Esophagus muscularis mucosa (tissue), 4 donors: ENCODE measurements around the gene URM1. TPM values are rescaled to one million over a fixed set of nuclear protein-coding genes. Genes with fewer than 3 reads are reported as not detected.
A peak's percentile ranks its signal among the peaks of the same experiment; 100 is the strongest.

ENCODE experiments used
- DNase-seq: peaks from one replicate; pipeline ENCODE4 v3.0.0-alpha.2; 2017; ENCODE audit errors: extremely low spot score
- H3K27ac ChIP-seq, 4 donors: fragments of 200-600 bp; sonication (generic); replicated peaks in 1 of 4; 1 replicate in 3 of 4; 2 replicates in 1 of 4; pipeline ENCODE4 v1.5.1; 2016 to 2019; ENCODE audit warnings: mild to moderate bottlenecking in 1 of 4
- H3K27me3 ChIP-seq, 4 donors: fragments of 200-600 bp; sonication (generic); one replicate each; pipeline versions ENCODE4 v1.5.1 to v1.6.0; 2016 to 2019
- H3K36me3 ChIP-seq, 4 donors: fragments of 200-600 bp; sonication (generic); one replicate each; pipeline ENCODE4 v1.5.1; 2016 to 2019
- H3K4me1 ChIP-seq, 4 donors: fragments of 200-600 bp; sonication (generic); one replicate each; pipeline ENCODE4 v1.5.1; 2016 to 2019
- H3K4me3 ChIP-seq, 4 donors: fragments of 200-600 bp; sonication (generic); 1 replicate in 2 of 4; 2 replicates in 2 of 4; pipeline ENCODE4 v1.5.1; 2016 to 2019; ENCODE audit warnings: mild to moderate bottlenecking in 4 of 4, moderate library complexity in 1 of 4
- H3K9me3 ChIP-seq, 4 donors: fragments of 200-600 bp; sonication (generic); 1 replicate in 3 of 4; 2 replicates in 1 of 4; pipeline ENCODE4 v1.5.1; 2016 to 2019
- EP300 ChIP-seq: sonication (generic); formaldehyde crosslinking; IDR thresholded peaks from one replicate; pipeline ENCODE4 v1.6.1; 2017; ENCODE audit warnings: antibody characterized with exemption
- POLR2A ChIP-seq: fragments of 450-650 bp; IDR thresholded peaks from one replicate; pipeline ENCODE4 v1.6.1; 2017; ENCODE audit warnings: antibody characterized with exemption, moderate library complexity, mild to moderate bottlenecking, low read depth
- POLR2AphosphoS5 ChIP-seq, 2 donors: sonication (generic); formaldehyde crosslinking; IDR thresholded peaks; one replicate each; pipeline ENCODE4 v1.6.1; 2017; ENCODE audit warnings: antibody characterized with exemption in 2 of 2
- WGBS: methylation state at CpG from one replicate; pipeline ENCODE4 v1.1.5; 2018; 5-methylcytosine and 5-hydroxymethylcytosine counted together
- intact Hi-C: fragments of 100-400 bp; cut with DNase I; formaldehyde crosslinking; loops from one replicate; pipeline ENCODE4 v1.15.1; 2023
- total RNA-seq, 4 donors: library from RNA; depleted of rRNA; stranded (reverse); fragments of >200 nt; gene quantifications; one replicate each; pipeline versions ENCODE4 v1.1.0 to v1.2.1, GENCODE V29; 2016
- TF ChIP-seq, protein P1 (sequence below), 3 experiments: fragments of 200-600 bp in 2 of 3; fragments of 450-650 bp in 1 of 3; sonication (generic) in 2 of 3; IDR thresholded peaks; one replicate each; pipeline ENCODE4 v1.5.1; 2017 to 2019; ENCODE audit warnings: antibody characterized with exemption in 3 of 3, mild to moderate bottlenecking in 2 of 3, moderate library complexity in 1 of 3

The URM1 gene
- total RNA-seq, 4 donors from 2014 or later: 25.3 to 36.8 (median 28.3) TPM

- Histone ChIP-seq H3K4me1 (peaks cover 24 to 37% (median 30%) of the 10 kb centered on the region in 4 donors), H3K9me3 (no peaks in the 10 kb centered on the region), H3K36me3 (peaks cover 0 to 32% (median 12%) of the 10 kb centered on the region in 4 donors), H3K4me3 (peak overlapping the region; percentile 48 to 61 (median 54)), H3K27me3 (no peaks in the 10 kb centered on the region), H3K27ac (peak overlapping the region; percentile 64 to 72 (median 66))
- TF ChIP-seq, protein P1, sequence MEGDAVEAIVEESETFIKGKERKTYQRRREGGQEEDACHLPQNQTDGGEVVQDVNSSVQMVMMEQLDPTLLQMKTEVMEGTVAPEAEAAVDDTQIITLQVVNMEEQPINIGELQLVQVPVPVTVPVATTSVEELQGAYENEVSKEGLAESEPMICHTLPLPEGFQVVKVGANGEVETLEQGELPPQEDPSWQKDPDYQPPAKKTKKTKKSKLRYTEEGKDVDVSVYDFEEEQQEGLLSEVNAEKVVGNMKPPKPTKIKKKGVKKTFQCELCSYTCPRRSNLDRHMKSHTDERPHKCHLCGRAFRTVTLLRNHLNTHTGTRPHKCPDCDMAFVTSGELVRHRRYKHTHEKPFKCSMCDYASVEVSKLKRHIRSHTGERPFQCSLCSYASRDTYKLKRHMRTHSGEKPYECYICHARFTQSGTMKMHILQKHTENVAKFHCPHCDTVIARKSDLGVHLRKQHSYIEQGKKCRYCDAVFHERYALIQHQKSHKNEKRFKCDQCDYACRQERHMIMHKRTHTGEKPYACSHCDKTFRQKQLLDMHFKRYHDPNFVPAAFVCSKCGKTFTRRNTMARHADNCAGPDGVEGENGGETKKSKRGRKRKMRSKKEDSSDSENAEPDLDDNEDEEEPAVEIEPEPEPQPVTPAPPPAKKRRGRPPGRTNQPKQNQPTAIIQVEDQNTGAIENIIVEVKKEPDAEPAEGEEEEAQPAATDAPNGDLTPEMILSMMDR (IDR thresholded peaks at IDR 0.05): peak; percentile 85 to 93 (median 92)
- TF ChIP-seq EP300: no peak
- TF ChIP-seq POLR2AphosphoS5 (IDR thresholded peaks at IDR 0.05): peak; percentile 64 to 80
- no peak for TF ChIP-seq POLR2A
- 21% methylated on average over 10 of the region's 20 CpGs for WGBS
- intact Hi-C loops: loop anchor here (5.0 kb wide), 1 partner anchor 50 kb away; no protein-coding TSS in a partner anchor
- peak; percentile 97 for DNase-seq
Observed at GRCh38 chr9:128361986-128362646, 9.1 kb upstream of the URM1 start.

DNA sequence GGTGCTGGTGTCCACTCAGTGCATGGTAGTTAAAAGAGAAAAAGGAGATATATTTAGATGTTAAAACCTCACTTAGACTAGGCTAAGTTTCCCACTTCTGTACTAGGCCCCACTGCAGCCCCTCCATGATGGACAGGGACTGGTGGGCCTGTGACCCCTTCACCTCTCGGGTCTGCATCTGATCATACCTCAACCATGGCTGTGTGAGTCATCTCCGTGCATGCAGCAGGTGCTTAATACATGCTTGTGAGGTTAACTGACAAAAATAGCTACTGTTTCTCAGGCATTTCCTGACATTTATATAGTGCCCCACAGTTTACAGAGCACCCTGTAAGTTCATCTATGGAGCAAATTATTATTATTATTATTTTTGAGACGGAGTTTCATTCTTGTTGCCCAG, 8.4 kb upstream of the URM1 start:
- TF ChIP-seq, protein P1 (IDR thresholded peaks at IDR 0.05): no peak
- no peak for TF ChIP-seq EP300
- no peak for TF ChIP-seq POLR2AphosphoS5 (IDR thresholded peaks at IDR 0.05)
- TF ChIP-seq POLR2A: no peak
- 85% methylated on average over 3 of the region's 3 CpGs for WGBS
- DNase-seq: no peak
- H3K9me3 ChIP-seq: no peaks in the 10 kb centered on the region
- intact Hi-C loops: loop anchor here (5.0 kb wide), 1 partner anchor 50 kb away; no protein-coding TSS in a partner anchor
- H3K27ac ChIP-seq: peak overlapping the region; percentile 64 to 72 (median 66)
- H3K36me3 ChIP-seq: peaks cover 0 to 26% (median 7%) of the 10 kb centered on the region in 4 donors
- H3K4me3 ChIP-seq: no peak overlapping the region
- H3K27me3 ChIP-seq: no peaks in the 10 kb centered on the region
- peaks cover 24 to 37% (median 30%) of the 10 kb centered on the region in 4 donors for H3K4me1 ChIP-seq

DNA sequence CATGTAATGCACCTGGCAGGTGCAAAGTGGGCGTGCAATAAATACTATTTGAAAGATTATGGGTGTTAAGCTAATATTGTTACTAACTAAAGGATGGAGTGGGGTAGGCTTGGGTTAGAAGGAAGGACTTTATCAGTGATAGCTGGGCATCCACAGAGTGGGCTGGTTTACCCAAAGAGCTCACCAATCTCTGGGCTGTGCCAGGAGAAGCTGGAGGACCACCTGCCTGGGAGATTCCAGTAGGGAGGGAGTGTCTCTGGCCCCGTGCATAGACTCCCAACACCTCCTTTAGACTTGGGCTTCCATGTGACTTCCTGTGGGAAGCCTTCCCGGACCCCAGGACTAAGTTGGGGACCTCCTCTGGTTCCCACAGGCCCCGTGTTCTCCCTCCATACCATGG, 5.6 kb upstream of the URM1 start:
- H3K4me3 ChIP-seq: peak overlapping the region; percentile 48 to 53 (median 50)
- peak overlapping the region in 3 of 4 donors; percentile 53 to 72 (median 66) for H3K27ac ChIP-seq
- no peaks in the 10 kb centered on the region for H3K27me3 ChIP-seq
- WGBS: 90% methylated on average over 4 of the region's 4 CpGs
- peaks cover 0 to 6% (median 4%) of the 10 kb centered on the region in 4 donors for H3K36me3 ChIP-seq
- DNase-seq: no peak
- H3K9me3 ChIP-seq: no peaks in the 10 kb centered on the region
- intact Hi-C loops: no loop called here
- H3K4me1 ChIP-seq: peaks cover 30 to 45% (median 37%) of the 10 kb centered on the region in 4 donors
- TF ChIP-seq, protein P1 (IDR thresholded peaks at IDR 0.05): no peak
- TF ChIP-seq POLR2A: no peak
- no peak for TF ChIP-seq EP300
- TF ChIP-seq POLR2AphosphoS5 (IDR thresholded peaks at IDR 0.05): no peak

GRCh38 chr9:128369024-128369706, 2.0 kb upstream of the URM1 start:
- no peaks in the 10 kb centered on the region for H3K9me3 ChIP-seq
- DNase-seq: no peak
- intact Hi-C loops: no loop called here
- TF ChIP-seq, protein P1 (IDR thresholded peaks at IDR 0.05): no peak
- TF ChIP-seq POLR2A: no peak
- no peak for TF ChIP-seq POLR2AphosphoS5 (IDR thresholded peaks at IDR 0.05)
- TF ChIP-seq EP300: no peak
- H3K36me3 ChIP-seq: peaks cover 0 to 17% (median 7%) of the 10 kb centered on the region in 4 donors
- no peak overlapping the region for H3K4me3 ChIP-seq
- H3K27ac ChIP-seq: no peak overlapping the region
- peaks cover 32 to 51% (median 42%) of the 10 kb centered on the region in 4 donors for H3K4me1 ChIP-seq
- 85% methylated on average over 8 of the region's 9 CpGs for WGBS
- no peaks in the 10 kb centered on the region for H3K27me3 ChIP-seq
